Left lung (tissue), 10 donors: Measurements from ENCODE around the gene TPRA1. TPM values are rescaled to one million over a fixed set of nuclear protein-coding genes. Genes with fewer than 3 reads are reported as not detected.

ENCODE experiments used
- ATAC-seq: fragments of 200-7000 bp; cut with Tn5 transposase; one replicate; pipeline ENCODE4 v1.9.1; 2020; ENCODE audit warnings: moderate library complexity
- DNase-seq, 4 donors: peaks; one replicate each; pipeline ENCODE4 v3.0.0-alpha.2; 2013 to 2020
- H3K27ac ChIP-seq, 2 donors: fragments of 200-600 bp; sonication (generic) in 1 of 2; one replicate each; pipeline versions ENCODE4 v1.5.0 to v1.8.0; 2020 to 2021
- H3K27me3 ChIP-seq, 2 donors: fragments of 200-600 bp; sonication (generic) in 1 of 2; one replicate each; pipeline versions ENCODE4 v1.5.0 to v1.8.0; 2020 to 2021
- H3K36me3 ChIP-seq, 2 donors: fragments of 200-600 bp; sonication (generic) in 1 of 2; one replicate each; pipeline versions ENCODE4 v1.5.0 to v1.8.0; 2020 to 2021
- H3K4me1 ChIP-seq, 2 donors: fragments of 200-600 bp; one replicate each; pipeline ENCODE4 v1.8.0; 2021
- H3K4me3 ChIP-seq, 2 donors: fragments of 200-600 bp; sonication (generic) in 1 of 2; one replicate each; pipeline versions ENCODE4 v1.5.0 to v1.8.0; 2020 to 2021; ENCODE audit warnings: mild to moderate bottlenecking in 1 of 2
- H3K9me3 ChIP-seq, 2 donors: fragments of 200-600 bp; sonication (generic) in 1 of 2; one replicate each; pipeline versions ENCODE4 v1.5.0 to v1.8.0; 2020 to 2021
- intact Hi-C, 2 donors: fragments of 100-400 bp; cut with DNase I; formaldehyde crosslinking; loops; one replicate each; pipeline versions ENCODE4 v1.11.2 to v1.14.2; 2022
- polyA plus RNA-seq, 6 donors: library from polyadenylated mRNA; unstranded; fragments of 120-200 nt; gene quantifications; one replicate each; pipeline ENCODE4 v1.2.1, GENCODE V29; 2013; ENCODE audit not compliant: insufficient read length in 6 of 6
- total RNA-seq, 2 donors: library from RNA; stranded (reverse); fragmentation: NEBNext Ultra II Directional; extraction: Animal tissue kit (Norgen Biotek cat#: 25700); gene quantifications; one replicate each; pipeline ENCODE4 v1.2.1, GENCODE V29; 2021
- TF ChIP-seq, protein P1 (sequence below), 2 donors: fragments of 200-600 bp; sonication (generic) in 1 of 2; IDR thresholded peaks; one replicate each; pipeline versions ENCODE4 v1.5.0 to v1.8.0; 2021; ENCODE audit warnings: antibody characterized with exemption in 2 of 2
- donor health status: DM: no; HTN: yes; CAD: no.
- donor health status: DM: no; HTN: no; CAD: no.

The TPRA1 gene
- total and polyA plus RNA-seq, 8 donors = 25.1 to 40.5 (median 32.0) TPM

DNA sequence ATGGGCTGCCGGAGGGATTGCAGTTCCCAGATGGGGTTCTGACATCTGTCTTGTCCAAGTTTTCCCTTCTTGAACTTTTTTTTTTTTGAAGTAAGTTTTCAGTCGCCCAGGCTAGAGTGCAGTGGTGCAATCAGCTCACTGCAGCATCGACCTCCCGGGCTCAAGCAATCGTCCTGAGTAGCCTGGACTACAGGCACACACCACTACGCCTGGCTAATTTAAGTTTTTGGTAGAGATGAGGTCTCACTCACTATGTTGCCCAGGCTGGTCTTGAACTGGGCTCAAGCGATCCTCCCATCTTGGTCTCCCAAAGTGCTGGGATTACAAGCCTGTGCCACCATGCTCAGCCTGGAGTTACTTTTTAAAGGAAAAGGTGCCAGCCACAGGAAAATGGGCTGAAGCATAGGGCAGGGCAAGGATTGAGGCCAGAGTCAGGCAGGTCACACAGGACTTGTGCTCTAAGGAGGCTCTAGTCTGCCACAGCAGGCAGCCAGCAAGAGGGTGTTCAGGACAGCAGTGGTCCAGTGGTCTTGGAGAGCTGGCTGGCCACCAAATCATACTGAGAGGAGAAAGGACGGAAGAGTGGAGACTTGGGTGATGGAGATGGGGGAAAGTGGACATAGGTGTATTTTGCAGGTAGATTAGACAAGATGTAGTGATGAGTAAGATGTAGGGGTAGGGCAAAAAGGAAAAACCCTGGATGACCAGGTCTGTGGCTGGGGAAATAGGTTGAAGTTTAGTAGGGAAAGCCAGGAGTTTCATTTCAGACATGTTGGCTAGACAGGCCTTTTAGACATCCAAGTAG, 32.4 kb upstream of the TPRA1 start:
- H3K4me3 ChIP-seq = no peak overlapping the region
- H3K27ac ChIP-seq = no peak overlapping the region
- H3K36me3 ChIP-seq = peaks cover 0 to 48% of the 10 kb centered on the region in 2 donors
- no peak for ATAC-seq
- H3K9me3 ChIP-seq = no peaks in the 10 kb centered on the region
- H3K27me3 ChIP-seq = peaks cover 0 to 7% of the 10 kb centered on the region in 2 donors
- intact Hi-C loops = no loop called here
- TF ChIP-seq, protein P1, sequence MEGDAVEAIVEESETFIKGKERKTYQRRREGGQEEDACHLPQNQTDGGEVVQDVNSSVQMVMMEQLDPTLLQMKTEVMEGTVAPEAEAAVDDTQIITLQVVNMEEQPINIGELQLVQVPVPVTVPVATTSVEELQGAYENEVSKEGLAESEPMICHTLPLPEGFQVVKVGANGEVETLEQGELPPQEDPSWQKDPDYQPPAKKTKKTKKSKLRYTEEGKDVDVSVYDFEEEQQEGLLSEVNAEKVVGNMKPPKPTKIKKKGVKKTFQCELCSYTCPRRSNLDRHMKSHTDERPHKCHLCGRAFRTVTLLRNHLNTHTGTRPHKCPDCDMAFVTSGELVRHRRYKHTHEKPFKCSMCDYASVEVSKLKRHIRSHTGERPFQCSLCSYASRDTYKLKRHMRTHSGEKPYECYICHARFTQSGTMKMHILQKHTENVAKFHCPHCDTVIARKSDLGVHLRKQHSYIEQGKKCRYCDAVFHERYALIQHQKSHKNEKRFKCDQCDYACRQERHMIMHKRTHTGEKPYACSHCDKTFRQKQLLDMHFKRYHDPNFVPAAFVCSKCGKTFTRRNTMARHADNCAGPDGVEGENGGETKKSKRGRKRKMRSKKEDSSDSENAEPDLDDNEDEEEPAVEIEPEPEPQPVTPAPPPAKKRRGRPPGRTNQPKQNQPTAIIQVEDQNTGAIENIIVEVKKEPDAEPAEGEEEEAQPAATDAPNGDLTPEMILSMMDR (IDR thresholded peaks at IDR 0.05) = no peak
- DNase-seq = no peak
- no peaks in the 10 kb centered on the region for H3K4me1 ChIP-seq

DNA sequence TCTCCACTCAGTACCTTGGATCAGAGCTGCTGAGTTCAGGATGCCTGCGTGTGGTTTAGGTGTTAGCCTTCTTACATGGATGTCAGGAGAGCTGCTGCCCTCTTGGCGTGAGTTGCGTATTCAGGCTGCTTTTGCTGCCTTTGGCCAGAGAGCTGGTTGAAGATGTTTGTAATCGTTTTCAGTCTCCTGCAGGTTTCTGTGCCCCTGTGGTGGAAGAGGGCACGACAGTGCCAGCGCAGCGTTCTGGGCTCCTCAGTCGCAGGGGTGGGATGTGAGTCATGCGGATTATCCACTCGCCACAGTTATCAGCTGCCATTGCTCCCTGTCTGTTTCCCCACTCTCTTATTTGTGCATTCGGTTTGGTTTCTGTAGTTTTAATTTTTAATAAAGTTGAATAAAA, 31.5 kb upstream of the TPRA1 start:
- no peak for ATAC-seq
- H3K4me1 ChIP-seq = no peaks in the 10 kb centered on the region
- intact Hi-C loops = no loop called here

DNA sequence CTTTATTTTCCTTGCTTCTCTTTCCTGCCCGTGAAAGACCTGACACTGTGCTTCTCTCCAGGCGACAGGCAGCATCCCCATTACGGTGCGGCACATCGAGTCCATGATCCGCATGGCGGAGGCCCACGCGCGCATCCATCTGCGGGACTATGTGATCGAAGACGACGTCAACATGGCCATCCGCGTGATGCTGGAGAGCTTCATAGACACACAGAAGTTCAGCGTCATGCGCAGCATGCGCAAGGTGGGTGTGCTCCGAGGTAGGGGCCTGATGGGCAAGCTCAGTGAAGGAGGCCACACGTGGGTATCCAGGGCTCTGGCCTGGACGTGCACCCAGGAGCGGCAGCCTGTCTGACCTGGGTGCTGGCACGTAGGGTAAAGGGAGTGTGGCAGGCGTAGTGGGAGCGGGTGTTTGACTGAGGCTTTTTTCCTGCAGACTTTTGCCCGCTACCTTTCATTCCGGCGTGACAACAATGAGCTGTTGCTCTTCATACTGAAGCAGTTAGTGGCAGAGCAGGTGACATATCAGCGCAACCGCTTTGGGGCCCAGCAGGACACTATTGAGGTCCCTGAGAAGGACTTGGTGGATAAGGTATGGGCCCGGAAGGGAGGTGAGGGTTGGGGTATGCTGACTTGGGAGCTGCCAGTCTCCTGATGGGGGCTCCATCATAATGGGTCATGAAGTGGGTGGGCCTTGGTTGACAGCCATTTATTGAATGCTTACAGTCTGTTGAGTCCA, 30.3 kb upstream of the TPRA1 start:
- Histone ChIP-seq H3K4me1 (no peaks in the 10 kb centered on the region), H3K27me3 (no peaks in the 10 kb centered on the region), H3K9me3 (no peaks in the 10 kb centered on the region), H3K4me3 (no peak overlapping the region), H3K36me3 (peaks cover 0 to 69% of the 10 kb centered on the region in 2 donors), H3K27ac (no peak overlapping the region)
- ATAC-seq (no peak), DNase-seq (no peak)
- TF ChIP-seq, protein P1 (IDR thresholded peaks at IDR 0.05) = no peak
- intact Hi-C loops = no loop called here

More for the DNA sequence above, 31.5 kb upstream of the TPRA1 start:
- TF ChIP-seq, protein P1 (IDR thresholded peaks at IDR 0.05) = no peak
- DNase-seq = no peak
- no peak overlapping the region for H3K4me3 ChIP-seq
- peaks cover 0 to 57% of the 10 kb centered on the region in 2 donors for H3K36me3 ChIP-seq
- H3K27ac ChIP-seq = no peak overlapping the region
- no peaks in the 10 kb centered on the region for H3K27me3 ChIP-seq
- no peaks in the 10 kb centered on the region for H3K9me3 ChIP-seq

DNA sequence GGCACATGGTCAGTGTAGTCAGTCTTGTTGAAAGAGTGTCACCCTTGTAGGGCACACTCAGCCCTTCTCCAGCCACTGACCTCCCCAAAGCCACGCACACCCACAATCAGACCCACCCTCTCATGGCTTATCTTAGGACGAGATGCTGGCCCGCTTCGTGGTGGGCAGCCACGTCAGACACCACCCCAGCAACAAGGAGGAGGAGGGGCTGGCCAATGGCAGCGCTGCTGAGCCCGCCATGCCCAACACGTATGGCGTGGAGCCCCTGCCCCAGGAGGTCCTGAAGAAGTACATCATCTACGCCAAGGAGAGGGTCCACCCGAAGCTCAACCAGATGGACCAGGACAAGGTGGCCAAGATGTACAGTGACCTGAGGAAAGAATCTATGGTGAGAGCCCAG, 28.4 kb upstream of the TPRA1 start:
- Histone ChIP-seq H3K4me3 (no peak overlapping the region), H3K4me1 (no peaks in the 10 kb centered on the region), H3K27ac (no peak overlapping the region), H3K9me3 (no peaks in the 10 kb centered on the region), H3K36me3 (peaks cover 0 to 78% of the 10 kb centered on the region in 2 donors), H3K27me3 (no peaks in the 10 kb centered on the region)
- DNase-seq (no peak), ATAC-seq (no peak)
- intact Hi-C loops = no loop called here
- TF ChIP-seq, protein P1 (IDR thresholded peaks at IDR 0.05) = no peak
